Bone marrow (tissue), 2 donors: ENCODE data around the gene BORCS8.
"Not testable (repeated sequence)": the region's sequence is repeated elsewhere in the genome, so short reads cannot be mapped to it uniquely, and the experiment has no call there.

Source experiments
- DNase-seq, 2 donors: peaks; one replicate each; lab custom pipeline; 2025; lab: John Stamatoyannopoulos, UW

BORCS8 gene

DNA sequence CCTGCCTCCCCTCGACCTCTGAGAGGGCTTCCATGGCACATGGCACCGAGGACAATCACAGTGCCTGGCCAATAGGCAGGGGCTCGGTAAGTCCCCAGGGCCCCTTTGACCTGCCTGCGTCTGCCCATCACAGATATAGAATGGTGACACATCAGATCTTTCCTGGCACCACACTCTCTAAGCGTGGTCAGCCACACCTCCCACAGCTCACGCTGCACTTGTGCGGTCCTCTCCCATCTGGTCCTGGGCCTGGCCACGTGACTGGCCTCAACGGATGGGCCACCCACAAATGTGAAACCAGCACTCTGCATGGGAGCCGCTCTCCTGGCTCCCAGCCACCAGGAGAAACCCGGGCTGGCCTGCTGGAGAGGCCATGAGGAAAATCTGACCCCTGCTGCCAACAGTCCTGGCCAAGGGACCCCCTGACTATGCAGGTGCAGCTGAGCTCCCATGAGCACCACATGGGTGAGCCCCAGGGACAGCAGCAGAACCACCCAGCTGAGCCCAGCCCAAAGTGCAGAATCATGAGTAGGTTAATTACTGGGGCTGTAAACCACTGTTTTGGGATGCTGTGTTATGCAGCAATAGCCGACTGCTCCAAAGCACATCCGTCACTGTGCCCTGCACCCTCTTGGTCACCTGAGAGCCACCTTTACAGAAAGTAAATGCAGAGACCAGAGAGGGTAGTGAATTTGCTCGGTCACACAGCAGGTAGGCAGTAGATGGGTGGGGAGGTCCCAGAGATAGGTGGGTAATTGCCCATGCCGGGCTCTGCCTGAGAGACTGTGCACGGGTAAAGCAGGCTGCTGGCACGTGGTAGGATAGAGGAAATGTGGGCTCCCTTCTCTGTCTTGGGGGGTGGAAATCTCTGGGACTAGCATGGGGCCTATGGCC, 12.2 kb downstream of the BORCS8 start:
- DNase-seq: no peak

DNA sequence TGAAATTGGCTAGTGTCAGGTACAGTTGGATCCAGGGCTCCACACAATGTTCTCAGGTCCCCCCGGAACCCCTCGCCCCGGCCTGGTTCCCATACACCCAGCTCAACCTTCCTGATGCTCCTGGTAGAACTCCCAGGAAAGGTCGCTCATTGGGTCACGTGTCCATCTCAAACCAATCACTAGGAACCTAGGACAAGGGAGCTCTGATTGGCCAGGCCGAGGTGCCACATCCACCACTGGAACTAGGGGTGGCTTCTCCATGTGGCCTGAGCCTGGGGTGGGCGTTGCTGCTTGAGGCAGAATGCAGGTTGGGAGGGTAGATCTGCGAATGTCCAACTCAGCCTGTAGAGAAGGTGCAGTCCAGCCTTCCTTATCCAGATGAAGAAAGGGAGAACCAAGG, 15.0 kb downstream of the BORCS8 start:
- DNase-seq: no peak

DNA sequence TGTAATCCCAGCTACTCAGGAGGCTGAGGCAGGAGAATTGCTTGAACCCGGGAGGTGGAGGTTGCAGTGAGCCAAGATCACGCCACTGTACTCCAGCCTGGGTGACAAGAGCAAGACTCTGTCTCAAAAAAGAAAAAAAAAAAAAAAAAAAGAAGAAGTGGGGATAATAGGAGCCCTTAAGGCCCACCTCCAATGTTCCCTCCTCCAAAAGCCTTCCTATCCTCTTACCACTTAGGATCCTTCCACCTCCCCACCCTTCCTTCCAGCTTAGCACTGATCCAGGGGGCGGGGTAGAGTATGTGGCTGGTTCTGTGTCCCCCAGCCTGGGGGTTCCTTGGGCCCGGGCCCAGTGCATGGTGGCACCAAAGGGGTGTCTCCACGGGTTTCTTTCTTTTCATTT, 18.7 kb downstream of the BORCS8 start:
- not testable (repeated sequence) for DNase-seq

DNA sequence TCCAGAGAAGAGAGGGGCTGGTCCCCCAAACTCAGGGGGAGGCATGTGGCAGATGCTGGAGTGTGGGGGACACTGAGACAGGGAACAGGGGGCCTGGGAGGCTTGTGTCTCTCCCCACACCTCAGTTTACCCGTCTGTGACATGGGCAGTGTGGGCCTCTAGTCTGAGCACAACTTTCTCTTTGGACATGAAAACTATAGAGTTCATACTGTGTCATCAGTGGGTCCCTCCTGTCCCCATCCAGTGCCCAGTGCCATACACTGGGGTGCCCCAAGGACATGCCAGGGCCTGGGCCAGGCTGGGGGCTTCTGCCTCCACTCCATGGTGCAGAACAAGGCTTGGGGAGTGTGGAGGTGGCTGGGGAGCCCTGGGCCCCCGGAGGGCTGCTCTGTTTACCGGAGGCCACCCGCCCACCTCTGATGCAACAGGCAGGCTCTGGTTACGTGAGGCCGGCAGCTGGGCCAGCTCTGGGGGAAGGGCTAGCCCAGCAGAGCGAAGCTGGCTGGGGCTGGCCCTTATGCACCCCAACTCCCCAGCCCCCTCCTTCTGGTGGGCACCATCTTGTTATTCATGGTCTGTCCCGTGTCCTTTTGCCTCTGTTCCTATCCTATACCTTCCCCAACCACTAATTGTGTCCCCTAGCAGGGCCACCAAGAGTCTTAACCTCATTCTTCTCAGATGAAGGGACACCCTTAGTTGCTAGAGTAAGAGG, 20.0 kb downstream of the BORCS8 start:
- DNase-seq: no peak

DNA sequence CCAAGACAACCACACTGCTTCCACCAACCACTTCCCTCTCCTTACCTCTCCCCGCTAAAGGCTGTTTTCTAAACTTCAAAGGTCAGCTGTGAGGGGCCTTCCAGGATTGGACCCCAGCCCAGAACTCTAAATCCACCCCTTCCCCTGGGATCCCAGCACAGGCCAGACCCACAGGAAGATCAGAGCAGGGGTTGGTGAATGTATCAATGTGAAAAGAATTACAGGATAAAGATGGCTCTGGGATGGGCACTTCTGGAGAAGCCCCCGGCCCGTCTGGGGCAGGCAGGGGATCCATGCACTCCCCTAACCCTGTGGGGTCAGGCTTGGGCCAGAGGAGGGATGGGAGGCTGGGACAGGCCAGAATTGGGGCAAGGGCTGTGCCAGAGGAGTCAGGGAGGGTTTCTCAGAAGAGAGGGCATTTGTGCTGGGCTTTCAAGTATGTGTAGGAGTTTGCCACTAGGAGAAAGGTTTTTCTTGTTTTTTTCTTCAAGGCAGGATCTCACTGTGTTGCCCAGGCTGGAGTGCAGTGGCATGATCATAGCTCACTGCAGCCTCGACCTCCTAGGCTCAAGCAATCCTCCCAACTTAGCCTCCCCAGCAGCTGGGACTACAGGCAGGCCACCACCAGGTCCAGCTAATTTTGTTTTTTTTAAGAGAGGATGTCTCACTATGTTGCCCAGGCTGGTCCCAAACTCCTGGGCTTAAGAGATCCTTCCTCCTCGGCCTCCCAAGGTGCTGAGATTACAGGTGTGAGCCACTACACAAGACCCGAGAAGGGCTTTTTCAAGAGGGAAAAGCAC, 20.9 kb downstream of the BORCS8 start:
- DNase-seq: no peak

DNA sequence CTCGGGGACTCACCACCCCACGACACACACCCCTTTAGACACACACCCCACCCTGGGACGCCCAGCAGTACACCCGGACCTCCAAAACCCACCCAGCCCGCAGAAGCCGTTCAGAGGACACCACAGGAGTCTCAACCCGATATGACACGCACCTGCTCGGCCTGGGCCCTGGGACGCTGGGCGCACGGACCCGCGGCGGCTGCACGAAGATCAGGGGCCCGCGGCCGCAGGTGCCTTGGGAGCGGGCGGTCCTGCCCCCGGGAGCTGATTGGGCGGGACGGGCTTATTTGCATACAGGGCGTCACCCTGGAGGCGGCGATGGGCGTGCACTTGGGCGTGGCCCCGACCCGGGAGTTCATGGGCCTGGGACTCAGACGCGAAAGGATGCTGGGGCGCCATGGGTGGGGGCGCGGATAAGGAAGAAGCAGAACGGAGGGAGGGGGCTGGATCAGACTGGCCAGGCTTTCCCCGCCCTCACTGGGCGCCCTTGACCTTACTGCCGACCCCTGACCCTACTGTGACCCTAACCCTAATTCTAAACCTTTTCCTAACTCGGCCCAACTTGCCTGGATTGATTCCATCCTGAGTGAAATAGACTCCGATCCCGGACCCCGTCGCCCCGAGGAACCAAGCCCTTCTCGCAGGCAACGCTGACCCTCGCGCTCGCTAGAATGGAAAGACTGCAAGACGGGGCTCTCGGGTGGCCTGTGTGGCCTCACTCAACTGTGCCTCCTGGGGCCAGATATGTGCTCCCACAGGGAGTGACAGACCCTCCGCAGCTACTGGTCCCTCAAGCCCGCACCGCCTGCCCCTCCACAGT, 21.7 kb downstream of the BORCS8 start, which contains the start of gene MEF2B:
MEF2B (minus strand) TSS at position 211 of the 820 bp plus-strand sequence. CDS start 19,528 bp downstream, outside the sequence.
- DNase-seq: no peak

DNA sequence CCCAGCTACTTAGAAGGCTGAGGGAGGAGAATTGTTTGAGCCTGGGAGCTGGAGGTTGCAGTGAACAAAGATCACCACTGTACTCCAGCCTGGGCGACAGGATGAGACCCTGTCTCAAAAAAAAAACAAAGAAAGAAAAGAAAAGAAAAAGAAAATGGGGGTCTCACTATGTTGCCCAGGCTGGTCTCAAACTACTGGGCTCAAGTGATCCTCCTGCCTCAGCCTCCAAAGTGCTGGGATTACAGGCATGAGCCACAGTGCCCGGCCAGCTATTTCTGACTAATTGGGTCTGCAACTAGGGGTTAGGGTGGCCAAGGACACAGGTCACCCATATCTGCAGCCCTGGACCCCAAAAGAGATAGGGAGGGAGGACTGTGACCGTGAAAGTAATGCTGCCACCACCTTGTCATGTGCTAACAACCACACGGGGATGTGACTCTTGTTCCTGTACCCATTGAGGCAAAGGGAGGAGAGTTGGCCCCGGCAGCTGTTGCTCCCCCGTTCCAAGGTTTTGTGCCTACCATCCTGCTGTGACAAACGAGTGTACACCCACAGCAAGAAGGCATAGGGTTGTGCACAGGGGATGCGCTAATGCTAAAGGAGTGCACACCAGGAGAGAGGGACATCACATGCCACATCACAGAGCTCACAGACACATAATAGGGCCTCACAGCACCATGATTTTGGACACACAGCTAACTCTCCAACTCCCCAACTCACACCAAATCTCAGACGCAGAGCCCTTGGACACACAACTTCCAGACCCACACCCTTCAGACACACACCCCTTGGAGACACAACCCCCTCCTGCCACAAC, 22.5 kb downstream of the BORCS8 start:
- DNase-seq: no peak

DNA sequence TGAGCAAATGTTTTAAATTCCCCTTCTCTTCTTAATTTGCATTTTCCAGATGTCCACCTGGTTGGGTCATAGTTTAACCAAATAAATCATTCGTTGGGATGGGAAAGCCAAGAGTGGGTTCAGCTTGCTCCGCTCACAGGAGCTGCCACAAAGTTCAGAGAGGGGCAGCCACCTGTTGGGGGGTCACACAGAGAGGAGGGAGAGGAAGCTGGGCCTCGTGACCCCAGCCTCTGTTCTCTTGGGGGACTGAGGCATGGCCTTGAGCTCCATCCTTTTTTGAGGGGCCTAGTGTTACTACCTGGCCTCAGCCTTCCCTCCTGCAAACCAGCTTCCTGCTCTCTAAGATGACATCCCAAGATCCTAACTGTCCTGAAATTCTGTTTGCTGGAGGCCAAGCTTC, 24.3 kb downstream of the BORCS8 start:
- DNase-seq: no peak

DNA sequence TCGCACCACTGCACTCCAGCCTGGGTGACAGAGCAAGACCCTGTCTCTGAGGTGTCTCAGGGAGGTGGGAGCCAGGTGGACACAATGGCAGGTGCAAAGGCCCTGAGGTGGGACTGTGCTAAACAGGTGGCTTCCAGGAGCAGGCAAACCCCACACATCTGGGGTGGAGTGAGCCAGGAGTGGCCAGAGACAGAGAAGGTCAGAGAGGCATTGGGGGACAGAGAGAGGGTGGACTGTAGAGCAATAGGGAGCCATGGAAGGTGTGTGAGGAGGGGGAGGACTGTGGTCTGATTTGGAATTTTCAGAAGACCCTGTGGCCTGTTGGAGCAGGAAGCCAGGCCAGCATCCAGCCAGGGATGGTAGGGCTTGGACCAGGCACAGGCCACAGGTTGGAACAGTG, 26.6 kb downstream of the BORCS8 start:
- no peak for DNase-seq

DNA sequence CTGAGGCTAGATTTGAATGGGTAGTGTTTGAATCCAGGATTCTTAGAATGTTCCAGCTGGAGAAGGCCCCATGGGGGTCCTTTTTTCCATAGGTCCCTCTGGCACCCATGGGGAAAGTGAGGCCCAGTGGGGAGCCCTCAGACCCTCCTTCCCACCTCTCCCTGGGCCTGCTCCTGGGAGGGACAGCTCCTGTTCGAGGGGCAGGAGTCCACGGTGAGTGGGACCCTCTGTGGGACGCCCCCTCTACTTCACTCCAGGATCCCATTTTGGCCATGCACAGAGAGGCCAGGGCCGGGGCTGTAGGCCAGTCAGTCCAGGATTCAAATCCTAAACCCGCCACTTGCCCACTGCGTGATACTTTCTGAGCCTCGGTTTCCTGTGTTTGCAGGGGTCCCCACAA, 29.5 kb downstream of the BORCS8 start:
- no peak for DNase-seq

DNA sequence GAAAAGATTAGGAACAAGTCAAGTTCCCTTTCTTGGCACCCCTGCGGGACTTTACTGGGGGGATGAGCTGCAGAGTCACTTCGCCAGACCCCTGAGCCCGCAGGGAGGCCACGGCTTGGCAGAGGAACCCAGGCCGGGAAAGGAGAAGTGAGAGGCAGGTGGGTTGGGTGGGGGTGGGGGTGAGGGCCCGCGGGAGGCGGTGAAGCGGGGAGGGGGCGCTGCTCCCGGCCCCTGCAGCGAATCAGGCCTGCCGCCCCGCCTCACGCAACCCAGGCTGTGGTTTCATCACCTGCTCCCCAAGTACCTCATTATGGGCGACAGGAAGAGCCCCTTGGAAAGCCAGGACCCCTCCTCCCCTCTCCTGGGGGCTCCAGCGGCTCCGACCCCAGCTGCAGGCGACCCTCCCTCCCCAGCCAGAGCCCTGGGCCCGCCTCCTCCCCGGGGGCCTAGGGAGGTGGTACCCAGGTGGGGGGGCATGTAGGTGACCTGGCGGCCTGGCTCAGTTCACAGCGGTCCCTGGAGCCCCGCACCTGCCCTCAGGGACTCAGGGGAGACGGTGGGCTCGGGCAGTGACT, 31.4 kb downstream of the BORCS8 start:
- no peak for DNase-seq

DNA sequence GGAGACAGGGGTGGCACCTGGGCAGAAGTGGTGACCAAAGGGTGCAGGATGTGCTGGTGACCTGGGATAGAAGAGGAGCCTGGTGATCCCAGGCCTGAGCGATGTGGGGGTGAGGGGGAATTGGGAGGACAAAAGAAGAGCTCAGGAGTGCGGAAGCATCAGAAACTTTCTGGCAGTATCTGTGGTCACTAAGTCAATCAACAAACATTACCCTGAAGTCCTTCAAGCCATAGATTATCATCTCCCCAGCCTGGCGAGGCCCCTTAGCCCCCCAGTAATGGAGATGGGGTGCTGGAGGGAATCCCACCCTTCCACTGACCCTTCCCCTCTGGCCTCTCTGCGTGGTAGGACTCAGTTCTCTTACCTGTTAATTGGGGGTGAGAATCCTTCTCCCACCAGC, 32.4 kb downstream of the BORCS8 start:
- no peak for DNase-seq

DNA sequence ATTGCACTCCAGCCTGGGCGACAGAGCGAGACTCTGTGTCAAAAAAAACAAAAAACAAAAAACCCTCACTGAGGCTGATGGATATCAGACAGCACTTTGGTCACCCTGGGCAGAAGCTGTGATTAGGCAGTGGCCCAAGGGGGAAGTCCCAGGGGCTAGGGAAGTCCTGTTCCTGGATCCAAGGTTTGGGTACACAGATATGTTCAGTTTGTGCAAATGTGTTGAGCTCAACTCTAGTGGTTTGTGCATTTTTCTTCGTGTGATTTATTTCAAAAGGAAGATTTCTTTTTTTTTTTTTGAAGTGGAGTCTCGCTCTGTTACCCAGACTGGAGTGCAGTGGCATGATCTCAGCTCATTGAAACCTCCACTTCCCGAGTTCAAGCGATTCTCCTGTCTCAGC, 34.1 kb downstream of the BORCS8 start:
- no peak for DNase-seq

DNA sequence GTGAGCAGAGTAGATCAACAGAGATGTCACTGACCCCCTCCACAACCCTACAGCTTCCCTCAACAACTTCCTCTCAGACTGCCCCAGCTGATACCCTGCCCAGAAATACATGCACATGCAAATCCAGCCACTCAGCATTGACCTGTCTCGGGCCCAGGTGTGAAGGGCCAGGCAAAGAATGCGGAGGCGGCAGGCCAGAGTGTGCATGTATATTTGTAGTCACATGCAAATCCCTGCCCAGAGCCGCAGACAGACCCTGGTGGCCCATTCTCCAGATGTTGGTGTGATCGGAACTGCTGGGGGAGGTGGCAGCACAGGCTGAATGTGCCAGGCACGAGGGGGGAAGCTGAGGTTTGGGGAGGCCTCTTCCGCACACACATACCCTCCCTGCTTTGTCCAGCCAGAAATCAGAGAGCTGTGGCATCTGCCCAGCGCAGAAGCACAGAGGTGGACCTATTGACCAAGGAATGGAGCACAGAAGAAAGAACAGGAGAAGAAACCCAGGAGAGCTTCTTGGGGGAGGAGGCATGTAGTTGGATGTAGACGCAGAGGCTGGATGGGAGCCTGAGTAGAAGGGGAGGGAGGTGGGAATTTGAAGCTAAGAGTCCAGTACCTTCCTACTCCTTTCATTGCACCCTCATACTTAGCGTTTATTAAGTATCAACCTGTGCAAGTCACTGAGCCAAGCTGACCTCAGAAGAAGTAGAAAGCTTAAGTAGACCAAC, 36.3 kb downstream of the BORCS8 start:
- DNase-seq: no peak

DNA sequence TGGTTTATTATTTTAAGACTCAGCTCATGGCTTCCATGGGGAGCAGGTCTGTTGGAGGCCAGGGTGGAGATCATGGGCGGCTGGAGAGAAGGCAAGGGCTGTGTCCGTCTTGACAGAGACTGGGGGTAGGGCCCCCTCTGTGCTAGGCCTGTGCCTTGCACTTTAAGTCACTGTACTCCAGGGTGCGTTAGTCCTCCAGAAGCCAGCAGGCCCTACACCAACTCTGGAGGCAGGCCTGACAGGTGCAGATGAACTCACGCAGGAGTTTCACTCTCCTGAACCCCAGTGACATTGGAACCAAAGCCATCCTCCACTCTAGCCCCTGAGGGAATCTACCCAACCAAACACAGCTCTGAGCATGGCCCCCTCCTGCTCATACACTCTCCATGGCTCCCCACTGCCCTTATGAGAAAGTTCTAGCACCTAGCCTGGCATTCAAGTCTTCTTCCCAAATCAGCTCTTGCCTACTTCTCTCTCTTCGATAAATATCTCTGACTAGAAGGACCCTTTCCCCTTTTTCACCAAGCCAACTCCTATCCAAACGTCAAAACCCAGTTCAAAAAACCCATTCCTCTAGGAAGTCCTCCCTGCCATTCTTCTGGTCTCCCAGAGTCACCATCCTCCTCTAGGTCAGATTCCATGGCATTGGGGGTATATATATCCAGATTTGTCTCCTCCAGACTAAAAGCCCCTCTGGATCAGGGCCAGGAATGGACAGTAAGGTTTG, 37.0 kb downstream of the BORCS8 start:
- DNase-seq: no peak

DNA sequence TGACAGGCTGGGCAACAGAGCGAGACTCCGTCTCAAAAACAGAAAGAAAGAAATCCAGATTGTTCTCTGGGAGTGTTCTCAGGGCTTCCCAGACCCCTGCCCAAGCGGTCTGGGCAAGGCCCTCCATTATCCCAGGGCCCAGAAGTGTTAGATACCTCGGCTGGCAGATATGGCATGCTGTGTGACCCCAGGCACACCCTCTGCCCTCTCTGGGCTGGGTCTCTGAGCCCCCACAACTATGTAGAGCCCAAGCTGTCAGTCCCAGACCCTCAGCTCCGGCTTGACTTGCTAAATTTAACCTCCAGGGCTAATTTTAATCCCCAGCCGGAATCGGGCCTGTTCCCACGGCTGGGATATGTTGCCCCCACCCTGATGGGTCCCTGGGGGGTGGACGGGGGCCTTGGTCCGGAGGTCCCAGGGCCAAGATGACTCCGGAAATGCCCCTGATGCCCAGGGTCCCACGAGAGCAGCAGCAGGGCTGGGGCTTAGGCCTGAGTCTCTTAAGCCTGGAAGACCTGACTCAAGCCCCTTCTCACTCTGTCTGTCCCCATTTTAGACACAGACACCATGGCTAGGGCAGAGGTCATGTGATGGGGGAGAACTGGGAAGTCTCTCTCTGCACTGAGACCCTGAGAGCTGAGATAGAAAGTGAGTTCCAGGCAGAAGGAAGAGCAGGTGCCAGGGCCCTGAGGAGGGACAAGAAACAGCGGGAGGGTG, 39.1 kb downstream of the BORCS8 start:
- no peak for DNase-seq

DNA sequence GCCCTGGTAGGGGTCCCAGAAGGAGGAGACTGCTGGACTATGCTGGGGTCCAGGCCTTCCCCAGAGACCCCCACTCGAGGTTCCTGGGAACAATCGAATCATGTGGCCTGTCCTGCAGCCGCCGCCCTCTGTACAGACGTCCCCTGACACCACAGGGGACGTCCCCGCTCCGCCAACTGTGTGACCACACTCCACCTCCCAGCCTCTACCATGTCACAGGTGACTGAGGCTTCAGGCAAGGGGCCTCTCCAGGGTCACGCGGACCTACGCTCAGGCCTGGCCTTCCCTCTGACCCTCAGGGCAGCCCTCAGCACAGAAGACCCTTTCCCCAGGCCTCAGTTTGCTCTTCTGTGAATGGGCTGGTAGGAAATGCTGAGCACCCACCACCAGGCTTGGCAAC, 40.5 kb downstream of the BORCS8 start:
- no peak for DNase-seq

DNA sequence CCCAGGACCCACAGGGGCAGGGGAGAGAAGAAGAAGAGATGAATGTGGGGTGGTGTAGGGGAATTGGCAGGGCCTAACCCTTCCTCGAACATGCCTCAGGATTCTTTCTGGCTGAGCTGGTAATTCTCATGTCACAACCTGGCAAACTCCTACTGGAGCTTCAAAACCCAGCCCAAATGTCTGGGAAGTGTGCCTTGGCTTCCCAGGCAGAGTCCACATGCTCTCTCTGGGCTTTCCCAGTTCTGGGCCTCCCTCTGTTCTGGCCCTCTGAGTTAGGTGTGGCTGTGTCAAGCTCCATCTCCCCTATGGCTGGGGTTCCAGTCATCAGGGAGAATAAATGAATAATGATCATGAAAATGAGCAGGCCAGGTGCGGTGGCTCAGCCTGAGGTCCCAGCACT, 42.5 kb downstream of the BORCS8 start:
- no peak for DNase-seq
